H1 (cell line): ENCODE results near the gene PURA. TPM values are rescaled to one million over a fixed set of nuclear protein-coding genes. Genes with fewer than 3 reads are reported as not detected.

Source experiments
- CBX5 ChIP-seq: fragments of 300-800, 300-1000 bp; sonication (generic); IDR thresholded peaks from 2 replicates; pipeline ENCODE4 v1.7.1; 2016; ENCODE audit warnings: antibody characterized with exemption, low read length, low read depth
- KDM1A ChIP-seq: fragments of 200-600, 300-600 bp; sonication (generic); IDR thresholded peaks from 2 replicates; pipeline ENCODE4 v1.7.1; 2016; ENCODE audit warnings: mild to moderate bottlenecking, low read length, borderline replicate concordance
- MAX ChIP-seq: IDR thresholded peaks from 2 replicates; pipeline ENCODE4 v1.6.1; 2012; ENCODE audit warnings: inconsistent platforms
- NRF1 ChIP-seq: IDR thresholded peaks from 2 replicates; pipeline ENCODE4 v1.6.1; 2011; ENCODE audit warnings: mild to moderate bottlenecking, low read depth, low read length, improper control_type of control experiment
- polyA plus RNA-seq, 7 experiments: library from polyadenylated mRNA; depleted of rRNA in 3 of 7; stranded (reverse) in 5 of 7; unstranded in 2 of 7; fragments of >200 nt in 5 of 7; fragments of 200-250 nt in 2 of 7; gene quantifications; 1 replicate in 5 of 7; 2 replicates in 1 of 7; 4 replicates in 1 of 7; pipeline versions ENCODE4 v1.2.1 to v1.2.3, GENCODE V29; 2011 to 2013; ENCODE audit warnings: missing spikeins in 2 of 7, mixed read lengths in 2 of 7
- total RNA-seq: library from RNA; stranded (reverse); fragmentation: NEBNext Ultra II Directional; extraction: Animal tissue kit (Norgen Biotek cat#: 25700); gene quantifications from 2 replicates; pipeline ENCODE4 v1.2.1, GENCODE V29; 2021
- TF ChIP-seq, protein P1 (sequence below): IDR thresholded peaks from 2 replicates; pipeline ENCODE4 v1.6.1; 2011; ENCODE audit warnings: low read depth, mild to moderate bottlenecking, low read length; ENCODE audit not compliant: insufficient read depth

PURA gene
- total and polyA plus RNA-seq, 2 of the 8 experiments (the other 6 are each of a cell fraction or from before 2014, with no cell fraction given): 0.98 to 2.1 TPM

GRCh38 chr5:140116716-140117115, 2.8 kb downstream of the PURA start (continued):
- TF ChIP-seq MAX (no peak), NRF1 (no peak), KDM1A (no peak), CBX5 (no peak)
- TF ChIP-seq, protein P1, sequence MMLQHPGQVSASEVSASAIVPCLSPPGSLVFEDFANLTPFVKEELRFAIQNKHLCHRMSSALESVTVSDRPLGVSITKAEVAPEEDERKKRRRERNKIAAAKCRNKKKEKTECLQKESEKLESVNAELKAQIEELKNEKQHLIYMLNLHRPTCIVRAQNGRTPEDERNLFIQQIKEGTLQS: no peak
